GM18498 (cell line): ENCODE results near the gene ST6GALNAC2.
"Not testable (repeated sequence)": the region's sequence is repeated elsewhere in the genome, so short reads cannot be mapped to it uniquely, and the experiment has no call there.

ENCODE experiments used
- ATAC-seq: cut with Tn5 transposase; IDR thresholded peaks from one replicate; pipeline ENCODE4 v1.9.1; 2021; ENCODE audit warnings: mild to moderate bottlenecking, moderate library complexity; ENCODE audit not compliant: unreplicated experiment

ST6GALNAC2 gene

DNA sequence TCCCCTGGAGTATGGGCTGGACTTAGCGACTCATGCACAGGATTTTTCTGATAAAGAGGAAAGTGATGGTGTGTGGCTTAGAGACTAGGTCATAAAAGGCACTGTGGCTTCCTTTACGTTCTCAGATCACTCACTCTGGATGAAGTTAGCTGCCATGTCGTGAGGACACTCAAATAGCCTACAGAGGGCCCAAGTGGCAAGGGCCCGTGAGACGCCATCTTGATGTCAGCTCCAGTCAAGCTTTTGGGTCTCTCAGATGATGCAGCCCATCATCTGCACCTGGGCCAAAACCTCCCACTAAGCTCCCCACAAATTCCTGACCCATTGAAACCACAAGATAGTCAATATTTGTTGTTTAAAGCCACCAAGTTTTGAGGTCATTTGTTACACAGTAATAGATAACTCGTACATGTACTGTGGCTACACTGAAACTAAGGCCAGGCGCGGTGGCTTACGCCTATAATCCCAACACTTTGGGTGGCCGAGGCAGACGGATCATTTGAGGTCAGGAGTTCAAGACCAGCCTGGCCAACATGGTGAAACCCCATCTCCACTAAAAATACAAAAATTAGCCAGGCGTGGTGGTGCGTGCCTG, 14.7 kb downstream of the ST6GALNAC2 start:
- ATAC-seq: no peak

DNA sequence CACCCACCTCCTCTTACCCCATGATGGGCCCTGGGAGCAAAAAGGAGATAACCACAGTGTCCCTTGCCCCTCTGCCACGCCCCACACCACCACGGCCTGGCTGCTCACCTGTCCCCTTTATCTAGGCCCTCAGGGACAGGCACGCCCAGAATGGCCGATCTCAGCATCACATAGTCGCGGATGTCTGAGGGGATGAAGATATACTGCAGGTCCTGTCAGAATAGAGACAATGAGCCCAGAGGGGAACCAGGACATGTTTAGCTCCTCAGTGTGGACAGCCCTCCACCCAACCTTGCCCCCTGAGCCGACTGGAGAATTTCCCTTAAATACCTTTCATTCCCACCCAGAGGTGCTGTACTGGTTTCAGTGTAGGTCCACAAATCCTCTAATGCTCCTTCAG, 15.2 kb downstream of the ST6GALNAC2 start:
- ATAC-seq: no peak

DNA sequence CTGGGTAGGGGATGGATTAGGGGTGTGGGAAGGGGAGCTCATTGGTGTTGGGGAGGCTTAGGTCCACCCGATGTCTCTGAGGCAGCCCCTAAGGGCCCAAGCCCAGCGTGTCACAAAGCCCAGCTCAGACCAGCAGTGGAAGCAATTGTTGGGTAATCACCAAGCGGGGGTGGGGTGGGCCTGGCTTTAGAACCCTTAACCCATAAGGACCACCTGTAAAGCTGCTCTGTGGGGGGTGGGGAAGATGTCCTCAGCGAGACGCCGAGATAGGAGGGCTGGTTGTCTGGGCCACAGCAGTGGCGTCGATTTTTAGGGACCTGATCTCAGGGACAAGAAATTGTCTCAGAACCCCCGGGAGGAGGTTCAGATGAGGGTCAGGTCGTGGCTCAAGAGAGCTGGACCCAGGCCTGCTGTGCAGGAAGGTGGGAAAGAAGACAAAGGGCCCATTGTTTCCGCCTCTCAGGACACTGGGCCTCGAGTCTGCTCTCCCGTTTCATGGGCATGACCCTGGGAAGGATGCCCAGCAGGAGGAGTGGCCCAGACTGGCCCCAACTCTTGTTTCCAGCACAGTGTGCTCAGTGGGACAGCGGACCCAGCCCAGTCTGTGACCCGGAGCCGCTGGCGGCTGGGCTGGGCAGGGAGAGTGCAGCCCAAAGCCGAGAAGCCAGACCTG, 15.9 kb downstream of the ST6GALNAC2 start:
- ATAC-seq: no peak

DNA sequence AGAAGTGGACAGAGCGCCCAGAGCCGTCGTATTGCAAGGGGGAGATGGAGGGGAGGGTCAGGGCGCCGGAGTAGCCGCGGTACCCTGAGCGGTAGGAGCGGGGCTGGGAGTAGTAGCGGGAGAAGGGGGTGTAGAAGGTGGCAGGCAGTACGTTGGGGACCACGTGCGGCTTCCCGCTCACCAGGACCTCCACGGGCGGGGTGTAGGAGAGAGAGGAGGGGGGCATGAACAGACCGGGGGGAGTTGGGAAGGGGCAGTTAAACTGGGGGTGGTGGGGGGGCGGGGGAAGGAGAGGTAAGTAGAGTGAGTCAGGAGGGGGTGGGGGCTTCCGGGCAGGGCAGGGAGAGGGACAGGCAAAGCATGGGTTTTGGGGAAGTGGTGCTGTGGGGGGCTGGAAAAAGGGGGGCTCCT, 16.8 kb downstream of the ST6GALNAC2 start:
- no peak for ATAC-seq

DNA sequence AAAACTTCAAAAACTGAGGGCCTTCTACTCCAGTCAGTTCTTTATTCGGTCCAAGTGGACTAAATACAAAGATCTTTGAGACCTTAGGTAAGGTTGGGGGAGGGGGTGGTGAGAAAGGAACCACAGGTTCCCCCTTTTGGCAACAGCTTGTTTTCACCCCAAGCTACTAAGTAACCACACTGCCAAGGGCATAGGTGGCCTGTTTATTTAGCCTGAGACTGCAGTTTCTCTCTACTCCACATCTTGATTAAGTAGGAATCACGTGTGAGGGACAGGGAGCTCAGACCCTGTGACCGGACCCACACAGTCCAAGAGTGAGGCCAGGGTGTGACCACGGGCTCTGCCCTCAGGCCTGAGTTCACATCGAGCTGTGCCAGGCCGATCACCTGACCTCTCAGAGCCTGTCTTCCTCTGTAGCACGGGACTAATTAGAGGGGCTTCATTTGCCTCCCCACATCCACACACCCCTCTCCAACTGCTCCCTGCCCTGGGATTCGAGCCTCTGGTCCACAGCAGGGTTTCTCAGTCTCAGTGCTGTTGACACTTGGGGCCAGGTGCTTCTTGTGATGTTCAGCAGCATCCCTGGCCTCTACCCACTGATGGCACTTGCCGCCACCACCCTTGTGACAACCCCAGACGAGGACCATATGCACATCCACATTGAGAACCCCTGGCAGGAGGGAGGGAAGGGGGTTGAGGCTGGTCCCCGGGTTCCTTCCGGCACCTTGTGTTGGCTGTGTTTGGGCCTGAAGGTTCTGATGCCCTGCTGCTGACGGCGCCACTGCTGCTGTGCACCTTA, 17.8 kb downstream of the ST6GALNAC2 start:
- no peak for ATAC-seq

DNA sequence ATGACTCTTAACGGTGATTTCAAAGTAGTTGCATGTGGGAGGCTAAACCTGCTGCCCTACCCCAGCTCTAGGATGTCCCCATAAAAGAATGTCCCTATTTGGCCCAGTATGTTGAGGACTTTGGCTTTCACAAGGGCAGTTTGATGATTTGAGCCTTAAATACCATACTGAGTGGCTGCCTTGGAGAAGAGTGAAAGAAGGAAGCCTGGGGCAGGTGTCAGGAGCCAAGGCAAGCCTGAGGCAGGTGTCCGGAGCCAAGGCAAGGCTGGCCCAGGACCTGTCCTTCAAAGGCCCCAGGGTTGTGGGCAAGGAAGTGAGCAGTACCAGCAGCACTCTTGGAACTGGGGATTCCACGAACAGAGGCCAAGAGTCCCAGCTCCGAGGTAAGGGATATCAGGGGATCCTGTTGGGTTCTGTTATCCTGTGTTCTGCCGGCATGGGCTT, 18.6 kb downstream of the ST6GALNAC2 start:
- ATAC-seq: no peak

DNA sequence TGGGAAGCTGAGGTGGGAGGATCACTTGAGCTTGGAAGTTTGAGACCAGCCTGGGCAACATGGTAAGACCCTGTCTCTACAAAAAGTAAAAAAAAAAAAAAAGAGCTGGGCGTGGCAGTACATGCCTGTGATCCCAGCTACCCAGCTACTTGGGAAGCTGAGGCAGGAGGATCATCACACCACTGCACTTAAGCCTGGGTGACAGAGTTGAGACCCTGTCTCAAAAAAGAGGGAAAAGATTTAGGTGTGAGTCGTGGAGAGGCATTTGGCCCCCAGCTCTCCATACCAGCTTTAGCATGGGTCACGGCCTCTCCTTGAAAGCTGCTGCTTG, 19.1 kb downstream of the ST6GALNAC2 start:
- ATAC-seq: no peak

DNA sequence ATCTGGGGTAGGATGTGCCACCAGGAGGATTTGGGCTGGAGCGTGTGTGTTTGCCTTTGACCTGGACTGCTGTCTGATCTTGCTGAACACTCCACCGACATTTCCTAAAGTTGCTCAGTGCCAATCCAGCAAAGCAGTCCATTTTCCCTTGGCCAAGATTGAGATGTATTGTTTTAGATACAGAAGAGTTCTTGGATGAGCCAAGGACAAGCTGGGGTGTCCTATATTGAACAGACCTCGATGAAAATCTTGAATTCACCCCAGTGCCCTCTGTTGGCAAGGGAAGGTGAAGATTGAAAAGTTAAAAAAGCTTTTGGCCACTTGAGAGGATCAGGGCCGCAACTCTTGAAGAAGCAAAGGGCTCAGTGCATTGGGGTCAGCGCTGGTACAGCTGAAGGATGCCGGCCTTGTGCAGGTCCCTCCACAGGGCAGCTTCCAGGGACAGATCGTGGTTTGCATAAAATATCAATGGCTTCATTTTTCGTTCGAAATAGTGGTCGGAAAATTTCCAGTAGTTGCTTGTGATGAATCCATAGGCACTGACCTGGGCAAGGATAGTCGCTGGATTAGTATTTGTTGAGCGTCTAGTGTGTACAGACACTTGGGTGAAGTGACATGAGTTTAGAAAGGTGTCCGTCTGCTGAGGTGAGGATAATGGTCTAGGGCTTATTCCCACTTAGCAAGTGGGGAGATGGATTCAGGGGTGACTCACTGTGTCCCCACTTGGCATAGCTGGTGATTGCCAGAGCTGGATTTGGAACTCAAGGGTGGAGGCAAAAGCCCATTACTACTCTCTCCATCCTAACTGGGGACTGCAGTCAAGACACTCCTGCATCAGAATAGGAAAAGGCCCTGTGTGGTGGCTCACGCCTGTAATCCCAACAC, 19.7 kb downstream of the ST6GALNAC2 start:
- ATAC-seq: no peak

DNA sequence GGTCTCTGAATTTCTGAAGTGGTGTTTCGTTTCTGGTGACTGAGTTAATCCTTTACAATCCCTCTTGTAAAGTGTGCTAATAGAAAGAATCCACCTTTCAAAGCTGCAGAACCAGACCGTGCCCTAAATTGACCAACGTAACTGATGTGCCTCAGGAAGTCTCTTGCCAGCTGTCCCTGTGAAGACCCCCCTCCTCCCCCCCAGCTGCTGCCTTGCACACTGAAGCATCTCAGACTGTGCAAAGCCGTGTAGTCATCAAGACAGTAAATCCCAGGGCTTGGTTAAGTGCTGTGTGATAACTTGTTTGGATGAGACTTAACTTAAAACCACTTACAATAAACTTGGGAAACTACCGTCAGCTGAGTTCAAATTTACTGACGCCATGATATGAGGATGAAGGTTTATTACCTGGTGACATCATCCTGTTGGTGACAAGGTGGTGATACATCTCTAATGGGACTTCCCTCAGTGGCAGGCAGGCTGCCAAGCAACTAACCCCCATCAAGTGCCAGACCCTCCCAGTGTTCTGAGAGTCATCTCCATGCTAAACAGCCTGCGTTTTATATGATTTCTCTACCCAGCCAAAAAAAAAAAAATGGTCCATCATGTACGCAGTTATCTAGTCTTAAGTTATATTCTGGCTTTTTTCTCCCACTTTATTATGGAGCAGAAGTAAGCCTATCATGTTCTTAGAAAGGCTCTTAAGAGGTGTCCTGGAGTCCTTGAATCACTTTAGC, 20.5 kb downstream of the ST6GALNAC2 start:
- ATAC-seq: not testable (repeated sequence)

DNA sequence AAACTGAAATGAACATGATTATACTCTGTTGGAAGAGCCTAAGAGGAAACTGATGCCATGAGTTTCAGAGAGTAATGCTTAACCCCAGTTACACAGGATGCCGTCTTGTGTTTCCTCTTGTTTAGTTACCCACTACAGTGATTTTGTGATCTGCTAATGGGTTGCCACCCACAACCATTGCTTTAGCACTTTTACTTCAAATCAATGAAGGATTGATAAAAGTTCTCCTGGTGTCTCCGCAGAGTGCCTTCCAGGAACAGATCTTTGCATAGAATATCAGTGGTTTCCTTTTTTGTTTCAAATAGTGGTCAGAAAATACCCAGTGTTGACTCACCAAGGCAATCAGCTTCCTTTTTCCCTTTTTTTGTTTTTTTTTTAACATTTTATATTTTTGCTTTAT, 22.3 kb downstream of the ST6GALNAC2 start:
- not testable (repeated sequence) for ATAC-seq

DNA sequence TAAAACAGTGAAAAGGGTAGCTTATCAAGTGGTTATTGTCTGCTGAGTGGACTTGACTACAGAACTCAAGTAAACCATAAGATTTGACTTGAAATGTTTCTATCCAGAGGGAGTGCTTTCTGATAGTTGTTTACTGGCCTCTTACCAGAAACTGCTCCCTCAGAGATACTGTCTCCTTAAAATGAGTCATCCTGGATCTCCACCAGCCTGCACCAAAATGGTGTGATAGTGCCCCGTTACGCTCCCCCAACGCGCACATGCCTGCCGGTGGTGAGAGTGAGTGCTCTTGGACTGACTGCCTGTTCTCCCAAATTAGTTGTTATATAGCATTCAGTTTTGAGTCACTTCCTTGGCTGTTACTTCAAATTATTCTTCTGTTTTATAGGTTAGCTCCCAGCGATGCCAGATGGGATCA, 22.9 kb downstream of the ST6GALNAC2 start:
- no peak for ATAC-seq

DNA sequence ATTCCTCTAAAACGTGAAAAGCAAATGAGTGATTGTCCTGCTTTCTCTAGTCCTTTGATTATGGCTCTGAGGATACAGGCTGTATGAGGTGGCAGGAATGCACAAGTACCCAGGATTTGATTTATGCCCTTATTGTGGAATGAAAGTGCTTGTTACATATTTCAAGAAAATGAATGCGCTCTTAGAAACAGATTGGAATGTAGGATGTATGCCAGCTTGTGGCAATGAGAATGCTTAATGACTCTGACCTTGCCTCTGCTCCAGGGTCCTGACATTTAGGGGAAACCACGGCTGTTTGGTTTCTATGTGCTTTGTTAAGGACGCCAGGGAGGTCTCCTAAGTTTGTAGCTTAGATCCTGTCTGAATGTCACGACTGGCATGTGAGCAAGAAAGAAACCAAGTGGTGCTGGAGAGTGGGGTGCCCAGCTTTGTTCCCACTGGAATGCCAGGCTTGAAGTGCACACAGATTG, 23.8 kb downstream of the ST6GALNAC2 start:
- no peak for ATAC-seq

DNA sequence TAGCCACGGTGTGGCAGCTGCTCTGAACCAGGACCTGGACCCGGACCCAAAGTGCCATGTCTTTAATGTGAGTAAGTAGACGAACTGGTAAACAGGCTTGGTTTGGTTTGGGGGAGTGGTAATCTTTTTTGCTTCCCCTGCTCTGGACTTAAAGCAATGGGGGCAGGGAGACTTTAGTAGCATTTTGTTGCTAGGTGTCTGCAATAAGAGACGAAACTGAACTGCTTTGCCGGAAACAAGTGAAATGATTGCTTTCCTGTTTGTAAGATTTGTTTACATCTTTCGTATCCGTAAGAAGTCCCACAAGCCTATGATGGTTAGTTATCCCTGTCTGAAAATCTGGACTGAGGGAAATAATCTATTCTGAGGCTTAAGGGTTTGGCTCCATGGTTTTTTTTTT, 24.3 kb downstream of the ST6GALNAC2 start:
- no peak for ATAC-seq

DNA sequence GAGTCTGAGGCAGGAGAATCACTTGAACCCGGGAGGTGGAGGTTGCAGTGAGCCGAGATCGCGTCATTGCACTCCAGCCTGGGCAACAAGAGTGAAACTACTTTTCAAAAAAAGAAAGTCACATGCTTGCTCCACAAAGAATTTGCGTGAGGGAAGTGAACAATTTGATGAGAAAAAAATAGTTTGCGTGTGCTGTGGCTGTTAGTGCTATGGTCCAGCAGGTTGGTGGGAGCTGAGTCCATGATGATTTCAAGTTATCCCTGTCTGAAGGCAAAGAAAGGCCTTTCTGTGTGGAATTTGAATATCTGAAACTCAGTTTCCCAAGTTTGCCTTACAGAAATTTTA, 24.8 kb downstream of the ST6GALNAC2 start:
- ATAC-seq: no peak

DNA sequence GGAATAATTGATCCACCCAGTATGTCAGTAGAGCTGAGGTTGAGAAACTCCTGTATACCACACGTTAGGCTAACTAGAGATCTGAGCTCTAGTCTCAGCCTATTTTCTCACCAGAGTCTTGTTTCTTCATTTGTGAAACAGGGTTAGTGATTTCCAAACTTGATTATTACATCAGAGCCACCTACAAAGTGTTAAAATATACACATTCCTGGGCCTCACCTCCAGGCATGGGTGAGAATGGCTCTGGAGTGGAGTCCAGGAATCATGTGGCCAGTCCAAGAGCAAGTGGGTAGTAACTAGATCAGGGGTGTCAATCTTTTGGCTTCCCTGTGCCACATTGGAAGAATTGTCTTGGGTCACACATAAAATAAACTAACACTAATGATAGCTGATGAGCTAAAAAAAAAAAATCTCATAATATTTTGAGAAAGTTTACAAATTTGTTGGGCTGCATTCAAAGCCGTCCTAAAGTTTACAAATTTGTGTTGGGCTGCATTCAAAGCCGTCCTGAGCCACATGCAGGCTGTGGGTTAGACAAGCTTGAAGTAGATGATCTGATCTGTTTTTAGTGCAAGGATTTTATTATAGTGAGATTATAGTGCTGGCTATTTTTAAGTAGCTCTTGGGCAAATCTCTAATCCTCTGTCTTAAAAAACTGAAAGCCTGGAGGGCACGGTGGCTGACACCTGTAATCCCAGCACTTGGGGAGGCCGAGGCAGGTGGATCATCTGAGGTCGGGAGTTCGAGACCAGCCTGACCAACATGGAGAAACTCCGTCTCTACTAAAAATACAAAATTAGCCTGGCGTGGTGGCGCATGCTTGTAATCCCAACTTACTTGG, 25.4 kb downstream of the ST6GALNAC2 start:
- no peak for ATAC-seq

DNA sequence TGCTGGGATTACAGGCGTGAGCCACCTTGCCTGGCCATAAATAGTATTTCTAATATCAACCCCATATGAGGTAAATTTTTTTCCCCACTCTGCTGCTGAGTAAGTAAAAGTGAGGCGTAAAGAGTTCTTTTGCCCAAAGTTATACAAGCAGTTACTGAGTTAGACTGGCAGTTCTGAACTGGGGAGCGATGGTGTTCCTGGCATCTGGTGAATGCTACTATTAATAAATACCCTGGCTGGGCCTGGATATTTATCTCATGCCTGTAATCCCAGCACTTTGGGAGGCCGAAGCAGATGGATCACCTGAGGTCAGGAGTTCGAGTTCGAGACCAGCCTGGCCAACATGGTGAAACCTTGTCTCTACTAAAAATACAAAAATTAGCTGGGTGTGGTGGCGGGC, 26.2 kb downstream of the ST6GALNAC2 start:
- ATAC-seq: not testable (repeated sequence)

DNA sequence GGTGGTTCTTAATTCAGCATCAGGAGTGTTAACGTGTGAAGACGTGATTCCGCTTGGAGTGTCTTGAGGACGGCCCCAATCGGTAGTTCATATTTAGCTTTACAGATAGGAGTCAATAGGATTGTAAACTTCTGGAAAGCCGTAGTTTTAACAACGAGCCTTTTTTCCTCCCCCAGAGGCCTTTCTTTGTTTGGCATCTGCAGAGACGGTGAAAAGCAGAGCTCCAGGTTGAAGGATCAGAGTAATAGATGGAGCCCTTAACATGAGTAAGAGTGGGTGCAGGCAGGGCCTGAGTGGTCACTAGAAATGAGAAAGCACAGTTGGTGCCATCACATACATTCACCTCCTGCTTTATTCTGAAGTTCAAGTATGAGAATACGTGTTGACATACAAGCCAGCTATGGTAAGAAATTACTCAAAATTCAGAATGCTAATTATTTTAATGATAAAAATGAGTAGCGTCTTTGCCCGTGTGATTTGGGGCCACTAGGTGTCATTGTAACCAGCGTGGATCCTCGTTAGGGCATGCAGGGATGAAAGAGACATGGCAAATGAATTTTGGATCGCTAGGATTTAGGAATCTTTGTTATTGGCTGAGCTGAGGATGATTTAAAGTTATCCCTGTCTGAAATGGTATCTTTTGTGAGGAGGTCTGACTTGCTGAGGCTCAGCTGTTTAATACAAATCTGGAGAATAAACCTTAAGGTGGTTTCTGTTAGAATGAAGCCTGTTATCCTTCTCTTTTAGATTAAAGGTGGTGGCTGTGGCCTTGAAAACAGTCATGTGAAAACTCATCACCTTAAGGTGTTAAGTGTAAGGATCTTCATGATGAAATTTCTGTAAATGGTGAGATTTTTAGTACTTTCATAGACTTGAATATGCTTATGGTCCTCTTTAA, 27.2 kb downstream of the ST6GALNAC2 start:
- no peak for ATAC-seq

DNA sequence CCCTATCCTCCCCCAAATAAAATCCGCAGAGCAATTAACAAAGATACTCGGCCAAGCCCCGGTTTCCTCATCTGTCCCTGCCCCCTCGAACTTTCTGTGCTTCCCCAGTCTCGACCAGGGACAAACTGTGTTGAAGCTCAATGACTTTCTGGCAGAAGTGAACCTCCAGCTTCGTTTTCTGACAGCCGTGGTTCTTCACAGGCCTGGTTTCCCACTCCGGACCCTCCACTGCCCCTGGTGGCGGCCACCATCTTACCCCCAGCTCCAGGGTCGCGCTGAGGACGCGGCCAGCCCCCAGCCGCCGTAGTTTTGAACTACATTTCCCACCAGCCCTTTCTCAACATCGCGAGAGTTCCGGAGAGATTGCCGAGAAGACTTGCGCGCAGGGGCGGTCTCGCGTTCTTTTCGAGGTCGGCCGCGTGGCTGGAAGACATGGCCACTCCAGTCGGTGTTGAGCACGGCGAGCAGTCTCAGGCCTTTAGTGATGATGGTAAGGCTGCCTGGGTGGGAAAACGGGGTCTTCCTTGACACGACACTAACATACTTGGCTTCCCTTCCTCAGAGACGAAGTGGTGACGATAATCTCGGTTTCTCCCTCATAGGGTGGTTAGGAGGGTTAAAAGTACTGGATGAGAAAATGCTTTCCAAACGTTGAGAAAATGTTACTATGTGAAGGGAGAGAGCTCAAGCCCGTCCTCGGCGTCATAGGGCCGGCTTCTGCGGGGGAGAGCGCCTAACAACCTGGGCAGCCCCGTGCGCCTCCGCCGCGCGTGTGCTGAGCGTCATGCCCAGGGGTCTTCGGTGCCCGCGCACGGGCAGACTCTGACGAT, 28.1 kb downstream of the ST6GALNAC2 start:
- ATAC-seq: peak; percentile 82
